GM12878 (cell line): ENCODE results near the gene ERMARD. TPM values are rescaled to one million over a fixed set of nuclear protein-coding genes. Genes with fewer than 3 reads are reported as not detected.

Experiments used
- EP300 ChIP-seq, 2 experiments: fragments of 150-350 bp in 1 of 2; IDR thresholded peaks; 2 replicates each; pipeline ENCODE4 v1.6.1; 2011 to 2012; ENCODE audit warnings: low read depth in 2 of 2, low read length in 2 of 2, borderline replicate concordance in 1 of 2, improper control_type of control experiment in 1 of 2, inconsistent platforms in 1 of 2; ENCODE audit not compliant: control insufficient read depth in 1 of 2
- HDAC6 ChIP-seq: fragments of 200-600 bp; sonication (generic); IDR thresholded peaks from one replicate; pipeline ENCODE4 v1.8.0; 2017; ENCODE audit warnings: antibody characterized with exemption; ENCODE audit not compliant: unreplicated experiment
- JUND ChIP-seq: IDR thresholded peaks from 2 replicates; pipeline ENCODE4 v1.6.1; 2012; ENCODE audit warnings: low read depth, mild to moderate bottlenecking, low read length, improper control_type of control experiment, moderate library complexity
- NFYA ChIP-seq: IDR thresholded peaks from 2 replicates; pipeline ENCODE4 v1.6.1; 2011; ENCODE audit warnings: low read depth, mild to moderate bottlenecking, low read length, improper control_type of control experiment, borderline replicate concordance
- SP1 ChIP-seq: IDR thresholded peaks from one replicate; pipeline ENCODE4 v1.6.1; 2011; ENCODE audit warnings: low read depth, low read length
- polyA plus RNA-seq, 11 experiments: library from polyadenylated mRNA; depleted of rRNA in 4 of 11; unstranded in 6 of 11; stranded (reverse) in 5 of 11; fragments of >200 nt; fragmentation: Nextera tagmentation in 4 of 11; fragmentation: Illumina TruSeq in 1 of 11; extraction: Ambion mirVana in 4 of 11; extraction: Trizol in 1 of 11; gene quantifications; 1 replicate in 1 of 11; 2 replicates in 10 of 11; pipeline versions ENCODE4 v1.2.1 to v1.2.3, GENCODE V29; 2011 to 2016; ENCODE audit warnings: inconsistent platforms in 2 of 11, missing spikeins in 2 of 11, low read depth in 1 of 11
- total RNA-seq, 4 experiments: library from RNA; depleted of rRNA in 3 of 4; stranded (reverse); fragments of >200 nt in 3 of 4; fragmentation: Illumina TruSeq in 1 of 4; extraction: Trizol in 1 of 4; gene quantifications; 2 replicates each; pipeline versions ENCODE4 v1.2.1 to v1.2.3, GENCODE V29; 2013 to 2021
- TF ChIP-seq, protein P1 (sequence below): IDR thresholded peaks from 2 replicates; pipeline ENCODE4 v1.6.1; 2012; ENCODE audit warnings: mild to moderate bottlenecking, low read depth, low read length
- TF ChIP-seq, protein P2 (sequence below): fragments of 450-650 bp; IDR thresholded peaks from 2 replicates; pipeline ENCODE4 v1.6.1; 2017; ENCODE audit warnings: mild to moderate bottlenecking

The ERMARD gene
- total and polyA plus RNA-seq, 10 of the 15 experiments (the other 5 are each of a cell fraction or from before 2014, with no cell fraction given), result 24.4 to 63.3 (median 34.1) TPM

GRCh38 chr6:169811072-169811471 is 59.6 kb downstream of the ERMARD start (continued):
- TF ChIP-seq, protein P1, sequence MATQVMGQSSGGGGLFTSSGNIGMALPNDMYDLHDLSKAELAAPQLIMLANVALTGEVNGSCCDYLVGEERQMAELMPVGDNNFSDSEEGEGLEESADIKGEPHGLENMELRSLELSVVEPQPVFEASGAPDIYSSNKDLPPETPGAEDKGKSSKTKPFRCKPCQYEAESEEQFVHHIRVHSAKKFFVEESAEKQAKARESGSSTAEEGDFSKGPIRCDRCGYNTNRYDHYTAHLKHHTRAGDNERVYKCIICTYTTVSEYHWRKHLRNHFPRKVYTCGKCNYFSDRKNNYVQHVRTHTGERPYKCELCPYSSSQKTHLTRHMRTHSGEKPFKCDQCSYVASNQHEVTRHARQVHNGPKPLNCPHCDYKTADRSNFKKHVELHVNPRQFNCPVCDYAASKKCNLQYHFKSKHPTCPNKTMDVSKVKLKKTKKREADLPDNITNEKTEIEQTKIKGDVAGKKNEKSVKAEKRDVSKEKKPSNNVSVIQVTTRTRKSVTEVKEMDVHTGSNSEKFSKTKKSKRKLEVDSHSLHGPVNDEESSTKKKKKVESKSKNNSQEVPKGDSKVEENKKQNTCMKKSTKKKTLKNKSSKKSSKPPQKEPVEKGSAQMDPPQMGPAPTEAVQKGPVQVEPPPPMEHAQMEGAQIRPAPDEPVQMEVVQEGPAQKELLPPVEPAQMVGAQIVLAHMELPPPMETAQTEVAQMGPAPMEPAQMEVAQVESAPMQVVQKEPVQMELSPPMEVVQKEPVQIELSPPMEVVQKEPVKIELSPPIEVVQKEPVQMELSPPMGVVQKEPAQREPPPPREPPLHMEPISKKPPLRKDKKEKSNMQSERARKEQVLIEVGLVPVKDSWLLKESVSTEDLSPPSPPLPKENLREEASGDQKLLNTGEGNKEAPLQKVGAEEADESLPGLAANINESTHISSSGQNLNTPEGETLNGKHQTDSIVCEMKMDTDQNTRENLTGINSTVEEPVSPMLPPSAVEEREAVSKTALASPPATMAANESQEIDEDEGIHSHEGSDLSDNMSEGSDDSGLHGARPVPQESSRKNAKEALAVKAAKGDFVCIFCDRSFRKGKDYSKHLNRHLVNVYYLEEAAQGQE, result no peak
- TF ChIP-seq HDAC6, result no peak
- TF ChIP-seq EP300 (IDR thresholded peaks at IDR 0.05; ENCODE audit: borderline replicate concordance in 1 of 2, control insufficient read depth in 1 of 2, low read depth in 2 of 2, low read length in 2 of 2), result no peak
- TF ChIP-seq, protein P2, sequence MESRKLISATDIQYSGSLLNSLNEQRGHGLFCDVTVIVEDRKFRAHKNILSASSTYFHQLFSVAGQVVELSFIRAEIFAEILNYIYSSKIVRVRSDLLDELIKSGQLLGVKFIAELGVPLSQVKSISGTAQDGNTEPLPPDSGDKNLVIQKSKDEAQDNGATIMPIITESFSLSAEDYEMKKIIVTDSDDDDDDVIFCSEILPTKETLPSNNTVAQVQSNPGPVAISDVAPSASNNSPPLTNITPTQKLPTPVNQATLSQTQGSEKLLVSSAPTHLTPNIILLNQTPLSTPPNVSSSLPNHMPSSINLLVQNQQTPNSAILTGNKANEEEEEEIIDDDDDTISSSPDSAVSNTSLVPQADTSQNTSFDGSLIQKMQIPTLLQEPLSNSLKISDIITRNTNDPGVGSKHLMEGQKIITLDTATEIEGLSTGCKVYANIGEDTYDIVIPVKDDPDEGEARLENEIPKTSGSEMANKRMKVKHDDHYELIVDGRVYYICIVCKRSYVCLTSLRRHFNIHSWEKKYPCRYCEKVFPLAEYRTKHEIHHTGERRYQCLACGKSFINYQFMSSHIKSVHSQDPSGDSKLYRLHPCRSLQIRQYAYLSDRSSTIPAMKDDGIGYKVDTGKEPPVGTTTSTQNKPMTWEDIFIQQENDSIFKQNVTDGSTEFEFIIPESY, result no peak
- no peak for TF ChIP-seq SP1
- TF ChIP-seq NFYA, result no peak
- TF ChIP-seq JUND, result no peak
